ENCODE measurements around the gene JARID2. TPM values are rescaled to one million over a fixed set of nuclear protein-coding genes. Genes with fewer than 3 reads are reported as not detected.

Gene JARID2
- polyA plus RNA-seq, 3 donors = 26.8 to 28.2 (median 28.0) TPM

DNA sequence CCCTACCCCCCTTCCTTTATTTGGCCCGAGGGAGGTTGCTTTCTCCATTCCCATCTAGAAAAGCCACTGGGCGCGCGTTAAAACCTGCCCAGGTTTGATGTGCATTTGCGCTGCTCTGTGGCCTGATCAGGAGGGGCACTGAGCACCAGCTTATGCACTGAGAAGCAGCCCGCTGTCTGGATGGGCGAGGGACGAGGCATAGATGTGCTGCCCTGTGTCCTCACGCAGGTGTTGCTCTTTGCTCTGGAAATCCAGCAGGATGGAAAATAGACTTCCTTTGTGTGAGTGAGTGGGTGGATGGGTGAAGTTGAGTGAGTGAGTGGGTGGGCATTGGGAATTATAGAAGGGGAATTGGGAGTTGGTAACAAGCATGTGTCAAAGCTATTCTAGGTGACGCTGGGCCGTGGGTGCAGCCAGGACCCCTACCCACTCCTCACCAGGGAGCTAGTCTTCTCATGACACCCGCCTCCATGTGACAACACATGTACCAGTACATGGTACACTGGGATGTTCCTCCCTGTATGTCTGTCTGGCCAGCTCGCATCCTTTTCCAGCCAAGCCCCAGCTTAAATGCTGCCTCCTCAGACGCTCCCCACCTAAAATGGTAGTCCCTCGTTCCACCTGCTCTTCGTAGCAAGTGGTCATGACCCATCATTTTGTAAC is 254.3 kb downstream of the JARID2 start:
- DNase-seq (ENCODE audit: low read depth in 3 of 3, low spot score in 2 of 3) = no peak

DNA sequence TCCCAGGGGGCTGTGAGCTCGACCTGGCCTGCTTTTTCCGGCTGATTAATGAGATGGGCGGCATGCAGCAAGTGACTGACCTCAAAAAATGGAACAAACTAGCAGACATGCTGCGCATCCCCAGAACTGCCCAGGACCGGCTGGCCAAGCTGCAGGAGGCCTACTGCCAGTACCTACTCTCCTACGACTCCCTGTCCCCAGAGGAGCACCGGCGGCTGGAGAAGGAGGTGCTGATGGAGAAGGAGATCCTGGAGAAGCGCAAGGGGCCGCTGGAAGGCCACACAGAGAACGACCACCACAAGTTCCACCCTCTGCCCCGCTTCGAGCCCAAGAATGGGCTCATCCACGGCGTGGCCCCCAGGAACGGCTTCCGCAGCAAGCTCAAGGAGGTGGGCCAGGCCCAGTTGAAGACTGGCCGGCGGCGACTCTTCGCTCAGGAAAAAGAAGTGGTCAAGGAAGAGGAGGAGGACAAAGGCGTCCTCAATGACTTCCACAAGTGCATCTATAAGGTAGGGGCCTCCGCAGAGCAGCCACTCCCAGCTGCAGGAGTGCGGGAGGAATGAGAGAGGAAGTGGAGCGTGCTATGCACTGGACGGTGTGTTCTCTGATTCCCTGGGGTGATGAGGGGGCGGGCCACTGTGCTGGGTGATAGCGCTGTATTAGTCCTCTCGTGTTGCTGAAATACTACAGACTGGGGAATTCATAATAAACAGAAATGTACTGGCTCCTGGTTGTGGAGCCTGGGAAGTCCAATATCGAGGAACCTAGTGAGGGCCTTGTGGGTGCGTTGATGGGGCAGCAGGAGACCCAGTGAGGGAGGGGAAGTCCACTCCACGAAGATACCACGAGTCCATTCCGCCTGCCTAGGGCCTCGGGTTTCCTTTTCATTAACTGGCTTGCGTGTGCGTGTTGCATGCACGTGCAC is 255.3 kb downstream of the JARID2 start:
- no peak for DNase-seq (ENCODE audit: low read depth in 3 of 3, low spot score in 2 of 3)

DNA sequence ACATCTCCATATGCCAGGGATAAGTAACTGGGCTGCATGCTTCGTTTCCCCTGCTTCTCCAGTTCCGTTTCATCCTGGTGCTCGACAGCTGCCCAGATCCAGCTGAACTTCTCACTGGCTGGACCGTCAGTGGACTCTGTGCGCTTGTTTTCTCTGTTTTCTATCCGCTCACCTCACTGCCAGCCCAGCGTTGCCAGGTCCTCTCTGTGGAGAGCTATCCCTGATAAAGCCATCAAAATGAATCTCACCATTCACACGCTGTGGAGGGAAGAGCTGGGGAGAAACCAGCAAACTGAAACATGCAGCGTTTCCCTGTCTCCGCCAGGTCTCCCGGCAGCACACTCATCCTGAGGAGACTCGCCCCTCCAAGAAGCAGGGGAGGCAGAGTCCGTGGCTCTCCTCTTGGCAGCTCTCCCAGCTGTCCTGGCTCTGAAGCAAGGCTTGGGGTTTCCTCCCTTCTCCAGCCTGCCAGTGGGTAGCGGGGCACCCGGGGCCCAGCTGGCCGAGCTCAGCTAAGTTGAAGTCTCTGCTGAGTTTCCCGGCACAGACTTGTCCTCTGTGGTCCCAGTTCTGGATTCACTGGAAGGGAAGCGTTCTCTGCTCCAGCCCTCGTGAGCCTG is 256.1 kb downstream of the JARID2 start:
- DNase-seq (ENCODE audit: low read depth in 3 of 3, low spot score in 2 of 3) = no peak

DNA sequence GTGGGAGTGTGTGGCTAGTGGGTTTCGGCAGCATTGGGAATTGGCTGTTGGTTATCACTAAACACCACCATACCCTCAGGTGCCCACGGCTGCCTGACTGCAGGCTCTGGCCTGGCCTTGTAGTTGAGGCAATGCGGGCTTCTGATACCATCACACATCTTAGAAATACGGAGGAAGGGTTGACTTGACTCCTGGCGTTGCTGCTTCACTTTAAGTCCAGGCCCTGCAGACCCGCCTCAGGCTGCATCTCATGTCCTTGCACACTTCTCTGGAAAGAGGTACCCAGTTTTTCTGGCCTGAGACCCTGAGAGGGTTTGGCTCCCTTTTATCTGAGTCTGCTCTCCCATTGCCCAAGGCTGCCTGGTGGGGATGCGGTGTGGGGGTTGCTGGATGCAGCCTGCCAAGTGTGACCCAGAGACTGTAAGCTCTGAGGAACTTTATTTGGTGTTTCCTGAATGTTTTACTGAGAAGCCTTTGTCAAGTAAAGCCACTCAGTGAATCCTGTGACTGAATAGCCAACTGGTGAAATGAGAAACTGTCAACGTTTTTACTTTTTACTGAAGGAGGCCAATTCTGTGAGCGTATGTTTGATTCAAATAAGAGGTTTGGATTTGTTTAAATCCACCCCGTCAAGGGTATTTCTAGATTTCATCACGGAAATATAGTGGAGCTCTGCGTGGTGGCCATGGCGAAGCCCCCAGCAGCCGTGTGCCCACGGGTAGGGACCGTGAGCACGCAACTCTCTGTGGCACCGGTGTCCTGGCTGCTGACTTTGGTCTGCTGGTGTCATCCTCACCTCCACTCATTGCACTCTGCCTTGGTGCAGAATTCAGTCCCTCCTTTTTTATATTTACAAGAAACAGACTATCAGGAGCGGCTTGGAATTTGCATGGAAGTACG is 256.8 kb downstream of the JARID2 start:
- DNase-seq (ENCODE audit: low read depth in 3 of 3, low spot score in 2 of 3) = no peak

DNA sequence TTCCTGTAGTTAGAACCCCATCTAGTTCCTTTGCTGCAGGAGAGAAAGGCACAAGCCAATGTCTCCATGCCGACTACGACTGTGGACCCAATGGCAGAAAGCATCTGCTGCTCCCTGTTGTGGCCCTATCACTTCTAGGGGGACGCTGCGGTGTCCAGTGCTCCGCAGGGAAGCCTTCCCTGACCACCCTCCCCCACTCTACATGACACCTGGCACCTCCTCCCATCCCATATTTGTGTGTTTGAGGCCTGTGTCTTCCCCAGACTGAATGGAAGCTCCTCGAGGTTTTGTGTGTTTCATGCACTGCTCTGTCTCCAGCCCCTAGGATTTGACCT is 257.4 kb downstream of the JARID2 start:
- DNase-seq (ENCODE audit: low read depth in 3 of 3, low spot score in 2 of 3) = no peak

DNA sequence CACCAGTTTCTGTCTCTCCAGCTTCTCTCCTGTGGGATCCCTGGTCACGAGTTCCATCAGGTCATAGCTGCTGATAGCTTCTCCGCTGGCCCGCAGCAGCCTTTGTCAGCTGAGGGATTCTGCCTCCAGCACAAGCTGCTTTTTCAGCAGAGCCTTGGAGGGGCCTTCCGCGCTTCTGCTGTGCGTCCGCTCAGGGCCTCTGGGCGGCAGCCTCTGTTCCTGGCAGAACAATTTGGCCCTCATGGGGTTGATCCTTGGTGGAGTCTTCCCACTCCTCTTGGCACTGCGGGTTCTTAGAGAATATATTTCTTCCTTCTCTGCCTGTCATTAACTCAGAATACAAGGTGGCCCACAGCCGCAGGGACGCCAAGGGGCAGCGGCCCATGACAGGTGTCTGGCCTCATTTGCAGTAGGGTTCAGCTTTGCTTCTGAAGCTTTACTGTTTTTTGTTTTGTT is 258.2 kb downstream of the JARID2 start:
- DNase-seq (ENCODE audit: low read depth in 3 of 3, low spot score in 2 of 3) = no peak

DNA sequence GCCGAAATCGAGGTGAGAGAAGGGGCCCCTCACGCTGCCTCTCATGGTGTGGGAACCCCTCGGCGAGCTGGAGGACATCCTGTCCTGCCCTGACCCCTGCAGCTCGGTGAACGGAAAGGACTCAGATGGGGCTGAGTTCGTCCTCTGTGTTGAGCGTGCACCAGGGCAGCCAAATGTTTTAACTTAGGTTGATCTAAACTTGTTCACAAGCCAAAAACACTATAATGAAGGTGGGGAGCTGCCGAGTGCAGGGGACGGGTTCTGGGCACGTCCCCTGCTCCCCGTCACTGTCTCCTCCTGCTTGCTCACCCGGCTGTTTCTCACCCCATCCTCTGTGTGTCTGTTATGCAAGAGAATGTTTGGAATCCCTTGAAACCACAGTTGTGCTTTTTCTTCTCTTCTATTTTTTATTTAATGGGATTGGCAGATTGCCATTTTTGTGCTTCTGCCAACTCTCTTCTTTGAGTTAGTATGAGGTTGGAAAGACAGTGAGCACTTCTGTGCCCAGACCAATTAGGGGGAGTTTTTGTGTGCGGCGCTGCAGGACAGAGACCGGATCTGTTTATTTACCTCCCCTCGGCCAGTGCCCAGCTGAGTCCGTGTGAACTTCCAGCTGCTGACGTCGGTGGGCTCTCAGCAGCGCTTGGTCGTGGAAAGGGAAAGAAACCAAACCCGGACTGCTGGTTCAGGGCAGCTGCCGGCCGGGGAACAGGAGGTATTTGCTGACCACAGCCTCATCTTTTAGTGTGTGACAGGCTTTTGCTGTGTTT is 258.9 kb downstream of the JARID2 start:
- peak in 2 of 3 donors; percentile 71 to 75 for DNase-seq (ENCODE audit: low read depth in 3 of 3, low spot score in 2 of 3)

DNA sequence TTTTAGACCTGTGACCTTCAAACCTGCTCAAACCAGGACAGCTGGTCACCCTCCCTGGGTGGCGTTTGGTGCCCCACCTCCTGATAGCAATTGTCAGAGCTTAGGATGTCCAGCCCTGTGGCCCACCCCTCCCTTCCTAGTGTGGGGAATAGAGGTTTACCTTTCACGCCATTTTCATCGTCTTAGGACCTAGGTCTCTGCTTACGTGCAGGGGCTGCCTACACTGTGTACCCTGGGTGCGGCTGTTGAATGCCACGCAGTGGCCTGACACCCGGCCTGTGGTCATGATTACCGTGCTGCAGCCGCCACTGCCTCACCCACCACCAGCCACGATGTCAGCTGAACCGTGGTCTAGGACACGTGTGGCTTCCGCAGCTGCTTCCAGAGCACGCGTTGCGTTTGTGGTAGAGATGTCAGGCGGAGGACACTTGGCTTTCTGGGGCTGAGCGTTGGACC is 259.6 kb downstream of the JARID2 start:
- DNase-seq (ENCODE audit: low read depth in 3 of 3, low spot score in 2 of 3) = no peak

DNA sequence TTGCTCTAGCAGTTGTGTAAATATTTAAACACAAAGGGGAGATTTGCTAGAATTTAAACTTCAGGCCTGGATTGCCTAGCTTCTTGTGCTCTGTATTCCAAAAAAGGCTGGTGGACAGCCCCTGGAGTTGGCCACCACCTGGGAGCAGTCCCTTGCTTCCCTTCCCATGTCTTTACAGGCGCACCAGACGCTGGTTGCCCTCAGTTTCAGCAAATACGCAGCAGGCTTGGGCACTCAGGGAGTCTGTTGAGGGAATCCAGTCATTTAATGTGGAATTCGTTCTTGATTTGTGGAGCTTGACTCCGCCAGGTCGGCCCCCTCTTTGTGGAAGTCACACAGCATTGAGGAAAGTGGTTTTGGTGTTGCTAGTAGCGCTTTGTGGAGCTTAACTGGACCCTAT is 260.2 kb downstream of the JARID2 start:
- no peak for DNase-seq (ENCODE audit: low read depth in 3 of 3, low spot score in 2 of 3)

DNA sequence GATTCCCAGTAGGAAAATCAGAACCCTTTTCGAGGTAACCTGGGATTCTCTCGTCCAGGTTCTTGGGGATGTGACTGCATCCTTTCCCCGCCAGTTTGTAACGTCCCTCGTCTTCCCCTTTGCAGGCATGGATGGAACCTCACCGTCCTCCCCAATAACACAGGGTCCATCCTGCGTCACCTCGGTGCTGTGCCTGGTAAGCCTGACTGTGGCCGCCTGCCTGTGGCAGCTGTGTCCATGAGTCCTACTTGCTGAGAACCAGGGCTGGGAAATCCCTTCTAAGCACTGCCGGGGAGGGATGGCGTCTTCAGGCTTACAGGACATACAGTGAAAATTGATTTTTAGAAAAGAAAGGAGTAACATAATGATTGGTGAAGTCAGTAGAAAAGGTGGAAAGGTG is 261.4 kb downstream of the JARID2 start:
- no peak for DNase-seq (ENCODE audit: low read depth in 3 of 3, low spot score in 2 of 3)

DNA sequence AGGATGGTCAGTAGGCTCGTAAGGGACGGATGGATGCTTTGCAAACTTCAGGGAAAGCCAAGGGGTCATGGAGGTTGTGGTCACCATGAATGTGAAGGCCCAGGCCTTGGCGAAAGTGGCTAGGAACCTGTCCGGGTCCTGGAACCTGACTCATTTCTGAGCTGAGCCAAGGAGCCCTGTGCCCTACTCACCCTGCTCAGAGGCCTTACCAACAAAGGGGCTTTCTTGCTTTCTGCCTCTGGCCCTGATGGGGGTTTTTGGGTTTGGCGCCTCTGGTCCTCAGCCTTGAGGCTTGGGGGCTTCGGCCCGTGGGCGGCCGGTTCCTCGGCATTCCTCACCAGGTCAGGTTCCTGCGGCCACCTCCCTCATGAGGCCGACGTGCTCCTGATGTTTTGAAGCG is 261.9 kb downstream of the JARID2 start:
- DNase-seq (ENCODE audit: low read depth in 3 of 3, low spot score in 2 of 3) = no peak

DNA sequence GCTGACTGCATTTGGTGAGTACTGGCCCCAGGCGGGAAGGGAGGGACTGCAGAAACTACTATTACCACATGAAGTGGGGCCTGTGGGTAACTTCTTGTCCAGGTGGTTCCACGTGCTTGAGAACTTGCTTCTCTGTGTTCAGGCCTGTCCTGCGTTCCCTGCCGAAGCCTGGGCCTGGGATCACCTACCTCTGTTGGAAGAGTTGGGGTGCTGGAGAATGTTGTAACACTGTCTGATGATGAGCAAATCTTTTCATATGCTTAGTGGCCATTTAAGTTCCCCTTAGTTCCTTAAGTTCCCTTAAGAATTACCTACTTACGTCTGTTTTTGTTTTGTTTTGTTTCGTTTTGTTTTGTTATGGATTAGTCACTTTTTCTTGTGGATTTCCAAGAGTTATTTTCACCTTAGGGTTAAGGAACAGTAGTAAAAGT is 262.6 kb downstream of the JARID2 start:
- DNase-seq (ENCODE audit: low read depth in 3 of 3, low spot score in 2 of 3) = no peak

DNA sequence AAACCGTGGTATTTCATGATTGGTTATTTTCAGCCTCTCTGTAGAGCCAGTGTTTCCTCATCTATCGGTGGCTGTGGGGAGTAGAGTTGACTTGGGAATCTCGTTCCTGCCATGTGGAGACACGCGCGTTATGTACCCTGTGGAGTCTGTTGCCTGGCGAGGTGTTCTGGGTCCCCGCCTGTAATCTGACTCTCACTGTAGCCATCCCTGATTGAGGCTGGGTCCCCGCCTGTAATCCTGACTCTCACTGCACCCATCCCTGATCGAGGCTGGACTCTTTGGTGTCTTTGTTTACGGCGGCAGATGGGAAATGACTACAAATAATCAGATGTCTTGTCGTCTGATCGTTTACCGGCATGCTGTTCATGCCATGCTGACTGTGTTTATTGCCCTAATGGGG is 263.1 kb downstream of the JARID2 start:
- no peak for DNase-seq (ENCODE audit: low read depth in 3 of 3, low spot score in 2 of 3)

DNA sequence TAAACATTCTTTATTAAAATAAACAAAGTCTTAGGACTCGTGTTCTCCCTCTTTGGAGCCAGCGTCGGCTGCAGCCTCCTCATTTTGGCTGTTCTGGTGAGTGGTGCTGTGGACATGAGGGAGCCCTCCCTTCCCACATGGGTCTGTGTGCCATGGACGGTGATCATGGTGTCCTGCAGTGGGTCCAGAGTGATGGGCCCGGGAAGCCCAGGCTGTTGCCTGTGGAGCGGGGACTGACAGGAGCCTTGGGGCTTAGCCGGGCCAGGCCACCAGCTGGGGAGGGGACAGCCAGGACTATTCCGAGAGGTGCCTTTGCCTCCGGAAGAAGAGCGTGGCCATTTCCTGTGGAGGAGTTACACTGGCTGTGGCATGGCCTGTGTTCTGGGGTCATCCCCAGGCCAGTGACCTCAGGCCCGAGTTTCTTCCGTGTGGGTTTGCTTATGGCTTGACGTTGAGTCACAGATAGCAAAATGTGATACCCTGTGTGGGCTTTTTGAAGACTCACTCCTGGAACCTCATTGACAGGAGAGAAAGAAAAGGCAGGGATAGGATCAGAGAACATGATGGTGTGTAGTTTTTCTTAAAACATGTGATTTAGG is 263.6 kb downstream of the JARID2 start:
- DNase-seq (ENCODE audit: low read depth in 3 of 3, low spot score in 2 of 3) = no peak

DNA sequence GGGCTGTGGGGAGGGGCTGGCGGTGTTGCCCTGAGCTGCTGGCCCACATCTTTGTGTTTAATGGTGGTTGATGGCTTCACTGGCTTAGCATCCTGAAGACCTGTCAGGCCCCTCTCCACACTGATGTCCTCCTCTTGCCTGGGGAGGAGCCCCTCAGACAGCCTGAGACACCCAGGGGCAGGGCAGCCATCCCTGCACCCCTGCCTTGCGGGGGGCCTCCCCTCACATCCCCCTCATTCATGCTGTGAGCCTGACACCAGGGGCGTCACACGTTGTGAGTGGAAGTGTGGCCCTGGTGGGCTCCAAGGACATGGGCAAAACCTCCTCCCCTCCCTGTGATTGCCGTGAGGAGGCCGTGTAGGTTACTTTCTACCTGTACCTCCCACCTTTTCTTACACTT is 264.3 kb downstream of the JARID2 start:
- DNase-seq (ENCODE audit: low read depth in 3 of 3, low spot score in 2 of 3) = no peak

DNA sequence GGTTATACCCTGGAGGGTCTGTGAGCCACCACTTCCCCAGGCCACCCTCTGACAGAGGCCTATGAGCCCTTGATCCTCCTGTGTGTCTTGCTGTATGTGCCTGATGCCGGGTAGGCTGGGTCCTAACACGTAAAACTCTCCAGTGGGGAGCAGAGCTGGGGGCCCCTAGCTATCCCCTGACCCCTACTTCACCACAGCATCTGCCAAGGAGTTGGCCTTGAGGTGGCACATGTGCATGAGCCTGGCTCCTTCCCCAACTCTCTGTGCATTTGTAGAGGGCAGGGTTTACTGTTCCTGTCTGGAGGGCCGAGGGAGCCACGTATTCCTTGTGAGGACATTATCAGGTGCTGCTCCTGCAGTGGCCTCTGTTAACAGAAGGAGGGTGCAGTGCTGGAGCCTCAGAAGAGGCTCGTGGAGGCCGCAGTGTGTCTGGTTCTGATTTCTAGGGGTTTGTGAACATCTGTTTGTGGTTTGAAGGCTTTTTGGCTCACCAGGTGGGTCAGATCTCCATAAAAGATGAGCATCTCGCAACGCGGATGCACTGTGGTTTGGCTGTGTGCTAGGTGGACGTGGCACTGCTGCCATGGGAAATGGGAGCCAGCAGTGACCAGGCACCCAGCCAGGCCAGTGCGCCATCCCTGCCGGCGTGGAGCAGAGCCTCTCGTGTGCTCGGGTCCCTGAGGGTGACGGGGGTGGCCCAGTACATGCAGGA is 264.8 kb downstream of the JARID2 start:
- DNase-seq (ENCODE audit: low read depth in 3 of 3, low spot score in 2 of 3) = no peak

DNA sequence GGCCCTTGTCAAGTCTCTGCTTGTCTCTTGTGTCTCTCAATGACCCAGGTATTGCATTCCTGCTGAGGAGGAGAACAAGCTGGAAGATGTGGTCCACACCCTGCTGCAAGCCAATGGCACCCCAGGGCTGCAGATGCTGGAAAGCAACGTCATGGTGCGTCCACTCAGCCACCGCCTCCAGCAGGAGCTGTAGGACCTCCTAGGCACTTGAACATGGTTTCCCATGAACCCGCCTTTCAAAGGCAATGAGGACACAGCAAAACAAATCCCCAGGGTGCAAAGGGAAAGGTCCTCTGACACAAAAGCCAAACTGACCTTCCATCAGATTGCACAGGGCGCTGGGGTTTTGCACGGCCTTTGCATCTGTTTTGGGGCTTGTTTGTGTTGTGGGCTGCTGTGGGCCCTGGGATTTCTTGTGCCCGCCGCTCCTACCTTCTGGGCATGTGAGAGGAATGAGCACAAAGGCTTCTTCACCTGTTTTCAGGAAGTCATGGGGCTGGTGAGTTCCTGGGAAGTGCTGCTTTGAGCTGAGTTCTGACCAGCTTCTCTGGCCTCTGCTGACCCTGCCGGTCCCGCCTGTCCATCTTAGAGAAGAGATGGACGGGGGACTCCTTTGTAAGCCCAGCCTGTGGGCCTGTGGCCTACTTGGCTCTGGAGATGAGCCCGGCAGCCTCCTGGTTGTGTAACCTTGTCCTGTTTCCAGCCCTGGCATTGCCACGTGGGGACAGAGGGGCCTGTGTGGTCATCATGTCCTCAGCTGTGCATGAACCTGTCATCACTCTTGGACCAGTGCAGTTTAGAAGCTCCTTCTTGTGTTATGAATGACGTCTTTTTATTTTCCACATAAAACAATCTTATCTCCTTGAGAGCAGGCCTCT is 265.6 kb downstream of the JARID2 start:
- no peak for DNase-seq (ENCODE audit: low read depth in 3 of 3, low spot score in 2 of 3)

DNA sequence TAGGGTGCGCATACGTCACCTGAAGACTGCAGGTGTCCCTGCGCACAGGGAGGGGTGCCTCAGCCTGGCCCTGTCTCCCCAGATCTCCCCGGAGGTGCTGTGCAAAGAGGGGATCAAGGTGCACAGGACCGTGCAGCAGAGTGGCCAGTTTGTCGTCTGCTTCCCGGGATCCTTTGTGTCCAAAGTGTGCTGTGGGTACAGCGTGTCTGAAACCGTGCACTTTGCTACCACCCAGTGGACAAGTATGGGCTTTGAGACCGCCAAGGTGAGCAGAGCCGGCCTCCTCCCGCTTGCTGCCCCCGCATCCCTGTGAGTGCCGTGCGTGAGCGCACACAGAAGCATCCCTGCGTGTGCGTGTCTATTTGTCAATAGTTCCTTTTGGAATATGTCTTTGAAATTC is 266.3 kb downstream of the JARID2 start:
- DNase-seq (ENCODE audit: low read depth in 3 of 3, low spot score in 2 of 3) = no peak

All from right renal cortex interstitium (tissue), 3 donors.